CD4-positive, alpha-beta T cell (primary cell): ENCODE results near the gene PCDHA1. TPM values are rescaled to one million over a fixed set of nuclear protein-coding genes. Genes with fewer than 3 reads are reported as not detected.
"Not testable (repeated sequence)": the region's sequence is repeated elsewhere in the genome, so short reads cannot be mapped to it uniquely, and the experiment has no call there.

ENCODE experiments used
- ATAC-seq: fragments of 200-7000 bp; cut with Tn5 transposase; one replicate; pipeline ENCODE4 v1.10.0; 2022; ENCODE audit warnings: mild to moderate bottlenecking; ENCODE audit not compliant: poor library complexity
- CTCF ChIA-PET: fragments of 350-600 bp; sonication (Branson Sonifier 250); formaldehyde crosslinking; loops from one replicate; lab custom pipeline; 2021; ENCODE audit warnings: antibody characterized with exemption, inconsistent platforms; lab: Charles Lee
- POLR2A ChIA-PET: fragments of 350-600 bp; sonication (Branson Sonifier 250); formaldehyde crosslinking; loops from one replicate; lab custom pipeline; 2021; ENCODE audit warnings: antibody characterized with exemption, inconsistent platforms; lab: Charles Lee
- DNase-seq, 14 experiments: peaks; one replicate each; pipeline ENCODE4 v3.0.0-alpha.2; 2013 to 2020; ENCODE audit warnings: mixed read lengths in 2 of 14
- H3K27ac ChIP-seq, 2 donors: one replicate each; pipeline versions ENCODE4 v1.5.1 to v1.7.0; 2013; ENCODE audit warnings: low read length in 2 of 2, low read depth in 1 of 2, mild to moderate bottlenecking in 1 of 2
- H3K27me3 ChIP-seq, 2 experiments: 1 replicate in 1 of 2; 2 replicates in 1 of 2; pipeline versions ENCODE4 v1.6.1 to v1.7.0; 2013; ENCODE audit warnings: low read length in 2 of 2, control low read depth in 1 of 2, mild to moderate bottlenecking in 1 of 2, moderate library complexity in 1 of 2; ENCODE audit not compliant: insufficient read depth in 2 of 2, control insufficient read depth in 1 of 2
- H3K36me3 ChIP-seq: one replicate; pipeline ENCODE4 v1.6.1; 2013; ENCODE audit warnings: low read length, control low read depth; ENCODE audit not compliant: insufficient read depth
- H3K4me1 ChIP-seq: one replicate; pipeline ENCODE4 v1.6.1; 2013; ENCODE audit warnings: low read length, control low read depth; ENCODE audit not compliant: insufficient read depth
- H3K4me3 ChIP-seq: one replicate; pipeline ENCODE4 v1.5.1; 2013; ENCODE audit warnings: mild to moderate bottlenecking, low read length, moderate library complexity
- H3K9me3 ChIP-seq, 2 experiments: 1 replicate in 1 of 2; 2 replicates in 1 of 2; pipeline versions ENCODE4 v1.6.1 to v1.7.0; 2013; ENCODE audit warnings: low read length in 2 of 2, mild to moderate bottlenecking in 2 of 2, control low read depth in 1 of 2, moderate library complexity in 1 of 2; ENCODE audit not compliant: control insufficient read depth in 1 of 2, insufficient read depth in 1 of 2
- H3K27ac Mint-ChIP-seq: one replicate; pipeline ENCODE4 v1.8.0; 2020; ENCODE audit warnings: mixed read lengths
- H3K27me3 Mint-ChIP-seq: one replicate; pipeline ENCODE4 v1.8.0; 2021; ENCODE audit warnings: mixed read lengths
- H3K36me3 Mint-ChIP-seq: one replicate; pipeline ENCODE4 v1.8.0; 2021; ENCODE audit warnings: low read depth, mixed read lengths
- H3K4me1 Mint-ChIP-seq: one replicate; pipeline ENCODE4 v1.8.0; 2021; ENCODE audit warnings: low read depth, mixed read lengths
- H3K4me3 Mint-ChIP-seq: one replicate; pipeline ENCODE4 v1.8.0; 2020; ENCODE audit warnings: mild to moderate bottlenecking, mixed read lengths
- H3K9me3 Mint-ChIP-seq: one replicate; pipeline ENCODE4 v1.8.0; 2020; ENCODE audit warnings: mixed read lengths
- intact Hi-C, 2 experiments: fragments of 100-400 bp; cut with DNase I in 1 of 2; cut with micrococcal nuclease in 1 of 2; formaldehyde crosslinking; loops; one replicate each; pipeline versions ENCODE4 v1.15.1 to v1.9.0; 2023 to 2025; cut with DNase I, micrococcal nuclease
- total RNA-seq, 174 experiments: library from RNA in 2 of 174; stranded (reverse) in 2 of 174; gene quantifications; one replicate each; pipeline ENCODE4 v1.2.3 and lab custom pipeline; 2021 to 2026
- TF ChIP-seq, protein P1 (sequence below): fragments of 200-600 bp; IDR thresholded peaks from one replicate; pipeline ENCODE4 v1.8.0; 2022; ENCODE audit warnings: antibody characterized with exemption, mild to moderate bottlenecking

The PCDHA1 gene
- total RNA-seq, 2 experiments from 2014 or later = not detected

DNA sequence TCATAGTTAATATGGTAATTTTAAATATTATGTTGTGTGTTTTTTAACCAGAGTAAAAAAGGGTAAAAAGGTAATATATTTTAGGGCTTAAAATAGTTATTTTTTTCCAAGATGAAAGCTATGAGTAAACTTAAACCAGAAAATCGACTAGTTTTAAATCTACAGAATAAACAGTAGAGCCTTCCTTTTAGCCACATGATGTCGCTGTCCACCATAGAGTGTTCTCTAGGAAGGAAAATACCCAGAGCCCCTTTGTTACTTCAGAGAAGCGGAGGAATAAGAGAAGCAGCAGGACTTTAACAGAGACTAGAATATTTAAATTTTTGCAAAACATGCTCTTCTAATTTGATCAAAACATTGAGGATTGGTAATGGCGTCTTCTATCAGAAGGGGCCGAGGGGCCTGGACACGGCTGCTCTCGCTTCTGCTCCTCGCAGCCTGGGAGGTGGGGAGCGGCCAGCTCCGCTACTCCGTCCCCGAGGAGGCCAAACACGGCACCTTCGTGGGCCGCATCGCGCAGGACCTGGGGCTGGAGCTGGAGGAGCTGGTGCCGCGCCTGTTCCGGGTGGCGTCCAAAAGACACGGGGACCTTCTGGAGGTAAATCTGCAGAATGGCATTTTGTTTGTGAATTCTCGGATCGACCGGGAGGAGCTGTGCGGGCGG, 8.8 kb downstream of the PCDHA1 start, which contains the start of gene PCDHA2:
Gene PCDHA2, plus strand, starts transcription at position 258 of the 664 bp plus-strand sequence.
- H3K27ac Mint-ChIP-seq = no peak within 1 kb of the TSS
- Histone ChIP-seq H3K4me3 (no peak within 1 kb of the TSS), H3K36me3 (no peaks in the 10 kb centered on the region), H3K27me3 (peaks cover 15 to 19% of the 10 kb centered on the region in 2 experiments), H3K9me3 (peaks cover 24 to 43% of the 10 kb centered on the region in 2 experiments), H3K27ac (no peak within 1 kb of the TSS), H3K4me1 (no peaks in the 10 kb centered on the region)
- peaks cover 64% of the 10 kb centered on the region for H3K27me3 Mint-ChIP-seq
- H3K9me3 Mint-ChIP-seq = peaks cover 14% of the 10 kb centered on the region
- ChIA-PET POLR2A (no interaction called here), CTCF (no interaction called here)
- intact Hi-C loops = no loop called here
- H3K4me1 Mint-ChIP-seq = no peaks in the 10 kb centered on the region
- DNase-seq (no peak), ATAC-seq (no peak)
- H3K36me3 Mint-ChIP-seq = peaks cover 29% of the 10 kb centered on the region
- TF ChIP-seq, protein P1, sequence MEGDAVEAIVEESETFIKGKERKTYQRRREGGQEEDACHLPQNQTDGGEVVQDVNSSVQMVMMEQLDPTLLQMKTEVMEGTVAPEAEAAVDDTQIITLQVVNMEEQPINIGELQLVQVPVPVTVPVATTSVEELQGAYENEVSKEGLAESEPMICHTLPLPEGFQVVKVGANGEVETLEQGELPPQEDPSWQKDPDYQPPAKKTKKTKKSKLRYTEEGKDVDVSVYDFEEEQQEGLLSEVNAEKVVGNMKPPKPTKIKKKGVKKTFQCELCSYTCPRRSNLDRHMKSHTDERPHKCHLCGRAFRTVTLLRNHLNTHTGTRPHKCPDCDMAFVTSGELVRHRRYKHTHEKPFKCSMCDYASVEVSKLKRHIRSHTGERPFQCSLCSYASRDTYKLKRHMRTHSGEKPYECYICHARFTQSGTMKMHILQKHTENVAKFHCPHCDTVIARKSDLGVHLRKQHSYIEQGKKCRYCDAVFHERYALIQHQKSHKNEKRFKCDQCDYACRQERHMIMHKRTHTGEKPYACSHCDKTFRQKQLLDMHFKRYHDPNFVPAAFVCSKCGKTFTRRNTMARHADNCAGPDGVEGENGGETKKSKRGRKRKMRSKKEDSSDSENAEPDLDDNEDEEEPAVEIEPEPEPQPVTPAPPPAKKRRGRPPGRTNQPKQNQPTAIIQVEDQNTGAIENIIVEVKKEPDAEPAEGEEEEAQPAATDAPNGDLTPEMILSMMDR = no peak
- H3K4me3 Mint-ChIP-seq = no peak within 1 kb of the TSS

DNA sequence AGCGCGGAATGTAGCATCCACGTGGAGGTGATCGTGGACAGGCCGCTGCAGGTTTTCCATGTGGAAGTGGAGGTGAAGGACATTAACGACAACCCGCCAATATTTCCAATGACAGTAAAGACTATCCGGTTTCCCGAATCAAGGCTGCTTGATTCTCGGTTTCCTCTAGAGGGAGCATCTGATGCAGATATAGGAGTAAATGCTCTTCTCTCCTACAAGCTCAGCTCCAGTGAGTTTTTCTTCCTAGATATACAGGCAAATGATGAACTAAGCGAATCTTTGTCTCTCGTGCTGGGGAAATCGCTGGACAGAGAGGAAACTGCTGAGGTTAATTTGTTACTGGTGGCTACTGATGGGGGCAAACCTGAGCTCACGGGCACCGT, 9.3 kb downstream of the PCDHA1 start:
- Histone ChIP-seq H3K36me3 (no peaks in the 10 kb centered on the region), H3K27me3 (peaks cover 15 to 16% of the 10 kb centered on the region in 2 experiments), H3K9me3 (peaks cover 24 to 38% of the 10 kb centered on the region in 2 experiments), H3K4me1 (no peaks in the 10 kb centered on the region), H3K4me3 (no peak overlapping the region), H3K27ac (no peak overlapping the region)
- H3K27ac Mint-ChIP-seq = no peak overlapping the region
- ChIA-PET CTCF (no interaction called here), POLR2A (no interaction called here)
- H3K4me3 Mint-ChIP-seq = no peak overlapping the region
- DNase-seq (no peak), ATAC-seq (no peak)
- peaks cover 66% of the 10 kb centered on the region for H3K27me3 Mint-ChIP-seq
- H3K9me3 Mint-ChIP-seq = peaks cover 18% of the 10 kb centered on the region
- H3K4me1 Mint-ChIP-seq = no peaks in the 10 kb centered on the region
- TF ChIP-seq, protein P1 = no peak
- peaks cover 27% of the 10 kb centered on the region for H3K36me3 Mint-ChIP-seq
- intact Hi-C loops = no loop called here

DNA sequence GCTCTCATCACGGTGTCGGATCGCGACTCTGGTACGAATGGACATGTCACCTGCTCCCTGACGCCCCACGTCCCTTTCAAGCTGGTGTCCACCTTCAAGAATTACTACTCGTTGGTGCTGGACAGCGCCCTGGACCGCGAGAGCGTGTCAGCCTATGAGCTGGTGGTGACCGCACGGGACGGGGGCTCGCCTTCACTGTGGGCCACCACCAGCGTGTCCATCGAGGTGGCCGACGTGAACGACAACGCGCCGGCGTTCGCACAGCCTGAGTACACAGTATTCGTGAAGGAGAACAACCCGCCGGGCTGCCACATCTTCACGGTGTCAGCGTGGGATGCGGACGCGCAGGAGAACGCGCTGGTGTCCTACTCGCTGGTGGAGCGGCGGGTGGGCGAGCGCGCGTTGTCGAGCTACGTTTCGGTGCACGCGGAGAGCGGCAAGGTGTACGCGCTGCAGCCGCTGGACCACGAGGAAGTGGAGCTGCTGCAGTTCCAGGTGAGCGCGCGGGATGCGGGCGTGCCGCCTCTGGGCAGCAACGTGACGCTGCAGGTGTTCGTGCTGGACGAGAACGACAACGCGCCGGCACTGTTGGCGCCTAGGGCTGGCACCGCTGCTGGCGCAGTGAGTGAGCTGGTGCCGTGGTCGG, 10.3 kb downstream of the PCDHA1 start:
- H3K27ac Mint-ChIP-seq = not testable (repeated sequence)

More for the DNA sequence above, 10.3 kb downstream of the PCDHA1 start:
- H3K4me1 ChIP-seq, H3K4me3 Mint-ChIP-seq, DNase-seq, intact Hi-C loops, POLR2A ChIA-PET, H3K27ac ChIP-seq, H3K4me1 Mint-ChIP-seq, ATAC-seq, H3K36me3 ChIP-seq, CTCF ChIA-PET, H3K4me3 ChIP-seq: not testable (repeated sequence)
- Mint-ChIP-seq H3K9me3 (peaks cover 16% of the 10 kb centered on the region), H3K36me3 (peaks cover 27% of the 10 kb centered on the region), H3K27me3 (peaks cover 58% of the 10 kb centered on the region)
- peaks cover 16 to 19% of the 10 kb centered on the region in 2 experiments for H3K27me3 ChIP-seq
- H3K9me3 ChIP-seq = peaks cover 27 to 42% of the 10 kb centered on the region in 2 experiments
